GM11168 (cell line): ENCODE measurements around the gene CMSS1.

Source experiments
- in situ Hi-C: fragments of 300-500 bp; cut with MboI; formaldehyde crosslinking; loops from one replicate; pipeline ENCODE4 v1.12.0; 2022; ENCODE audit warnings: low sequenced_read_pairs; ENCODE audit not compliant: unreplicated experiment

The CMSS1 gene

DNA sequence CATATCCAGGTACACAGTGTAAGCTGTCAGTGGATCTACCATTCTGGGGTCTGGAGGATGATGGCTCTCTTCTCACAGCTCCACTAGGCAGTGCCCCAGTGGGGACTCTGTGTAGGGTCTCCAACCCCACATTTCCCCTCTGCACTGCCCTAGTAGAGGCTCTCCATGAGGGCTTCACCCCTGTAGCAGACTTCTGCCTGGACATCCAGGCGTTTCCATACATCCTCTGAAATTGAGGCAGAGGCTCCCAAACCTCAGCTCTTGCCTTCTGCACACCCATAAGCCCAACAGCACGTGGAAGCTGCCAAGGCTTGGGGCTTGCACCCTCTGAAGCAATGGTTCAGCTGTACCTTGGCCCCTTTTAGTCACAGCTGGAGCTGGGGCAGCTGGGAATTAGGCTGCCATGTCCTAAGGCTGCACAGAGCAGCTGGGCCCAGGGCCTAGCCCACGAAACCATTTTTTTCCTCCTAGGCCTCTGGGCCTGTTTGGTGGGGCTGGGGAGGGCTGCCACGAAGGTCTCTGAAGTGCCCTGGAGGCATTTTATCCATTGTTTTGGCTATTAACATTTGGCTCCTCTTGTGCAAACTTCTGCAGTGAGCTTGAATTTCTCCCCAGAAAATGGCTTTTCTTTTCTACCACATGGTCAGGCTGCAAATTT lies 362.2 kb downstream of the CMSS1 start:
- in situ Hi-C loops = no loop called here

GRCh38 chr3:100183608-100184125 lies 366.0 kb downstream of the CMSS1 start:
- in situ Hi-C loops = no loop called here

DNA sequence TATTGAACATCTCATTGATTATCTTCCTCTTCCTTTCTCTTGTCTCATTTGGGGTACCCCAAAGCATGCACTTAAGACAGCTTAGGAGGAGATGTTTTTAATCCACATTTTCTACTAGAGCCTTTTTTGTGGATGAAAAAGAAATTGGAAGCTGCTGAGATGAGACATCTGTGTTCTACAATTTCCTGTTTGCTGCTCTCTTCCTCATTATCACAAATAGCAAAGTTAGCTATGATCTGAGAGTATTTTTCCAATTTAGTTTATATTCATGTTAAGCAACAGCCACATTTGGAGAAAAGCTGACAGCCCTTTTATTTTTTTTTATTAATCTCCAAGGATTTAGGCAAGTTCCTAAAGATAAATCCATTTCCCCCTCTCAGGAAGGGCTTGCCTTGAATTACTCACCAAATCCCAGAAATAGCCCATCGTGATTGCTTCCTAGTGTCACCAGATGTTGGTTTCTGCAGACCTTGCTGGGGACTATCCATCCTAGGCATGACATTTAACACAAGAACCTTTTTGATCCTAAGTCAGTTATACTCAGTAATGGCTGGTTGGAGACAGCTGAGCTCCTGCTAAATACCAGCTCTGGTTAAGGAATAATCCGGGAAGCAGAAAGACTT lies 367.4 kb downstream of the CMSS1 start:
- in situ Hi-C loops = no loop called here

DNA sequence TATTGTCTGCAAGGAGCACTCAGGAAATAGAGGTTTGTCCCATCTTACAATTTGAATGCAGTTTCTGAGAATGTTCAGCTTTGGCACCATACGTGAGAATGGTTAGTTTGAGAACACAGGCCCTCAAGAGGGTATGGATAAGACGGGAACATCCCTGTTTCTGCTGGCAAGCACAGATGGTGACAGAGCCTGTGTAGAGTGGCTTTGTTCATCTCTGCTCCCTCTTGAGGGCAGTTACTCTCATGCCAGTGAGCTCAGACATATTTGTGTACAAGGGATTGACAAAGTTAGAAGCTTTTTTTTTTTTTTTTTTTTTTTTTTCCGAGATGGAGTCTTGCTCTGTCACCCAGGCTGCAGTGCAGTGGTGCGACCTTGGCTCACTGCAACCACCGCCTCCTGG lies 368.2 kb downstream of the CMSS1 start:
- in situ Hi-C loops = no loop called here

DNA sequence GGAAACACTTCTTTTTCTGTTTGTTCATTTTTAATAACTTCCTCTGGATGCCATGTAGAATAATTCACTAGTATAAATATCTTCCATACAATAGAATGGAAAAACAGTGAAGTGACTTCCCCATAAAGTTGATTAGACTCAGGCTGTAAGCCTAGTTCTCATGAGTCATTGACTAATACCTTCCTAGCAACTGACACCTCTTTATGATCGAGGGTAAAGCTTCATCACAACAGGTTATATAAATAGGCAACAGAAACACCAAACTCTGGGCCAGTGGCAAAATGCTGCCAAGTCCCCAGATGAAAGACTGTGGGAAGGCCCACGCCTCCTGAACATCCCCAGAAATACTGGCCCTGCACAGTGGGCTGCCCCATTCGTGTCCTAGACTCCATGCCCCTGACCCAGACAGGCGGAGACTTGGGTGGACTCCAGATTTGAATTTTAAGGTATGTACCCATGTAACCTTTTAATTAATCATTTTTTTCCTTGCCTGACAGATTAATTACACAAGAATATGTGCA lies 371.8 kb downstream of the CMSS1 start:
- in situ Hi-C loops = no loop called here

DNA sequence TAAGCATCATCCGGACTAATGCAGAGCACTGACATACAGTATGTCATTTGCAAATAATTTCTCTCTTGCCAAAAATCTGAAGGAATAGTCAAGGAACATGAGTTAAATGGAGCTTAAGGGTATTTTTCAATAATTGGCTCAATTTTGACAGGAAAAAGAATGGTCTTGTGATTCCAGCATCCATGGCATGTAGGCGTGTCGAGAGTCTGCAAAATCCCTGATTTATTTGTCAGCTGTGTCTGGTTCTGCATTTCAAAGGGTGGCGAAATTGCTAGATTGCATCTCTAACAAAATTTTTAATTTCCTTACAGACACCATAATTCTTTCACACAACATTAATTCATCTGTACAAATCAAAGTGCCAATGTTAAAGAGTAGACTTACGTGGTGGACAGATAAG lies 377.7 kb downstream of the CMSS1 start:
- in situ Hi-C loops = no loop called here

GRCh38 chr3:100197876-100198275 lies 380.2 kb downstream of the CMSS1 start:
- in situ Hi-C loops = no loop called here

DNA sequence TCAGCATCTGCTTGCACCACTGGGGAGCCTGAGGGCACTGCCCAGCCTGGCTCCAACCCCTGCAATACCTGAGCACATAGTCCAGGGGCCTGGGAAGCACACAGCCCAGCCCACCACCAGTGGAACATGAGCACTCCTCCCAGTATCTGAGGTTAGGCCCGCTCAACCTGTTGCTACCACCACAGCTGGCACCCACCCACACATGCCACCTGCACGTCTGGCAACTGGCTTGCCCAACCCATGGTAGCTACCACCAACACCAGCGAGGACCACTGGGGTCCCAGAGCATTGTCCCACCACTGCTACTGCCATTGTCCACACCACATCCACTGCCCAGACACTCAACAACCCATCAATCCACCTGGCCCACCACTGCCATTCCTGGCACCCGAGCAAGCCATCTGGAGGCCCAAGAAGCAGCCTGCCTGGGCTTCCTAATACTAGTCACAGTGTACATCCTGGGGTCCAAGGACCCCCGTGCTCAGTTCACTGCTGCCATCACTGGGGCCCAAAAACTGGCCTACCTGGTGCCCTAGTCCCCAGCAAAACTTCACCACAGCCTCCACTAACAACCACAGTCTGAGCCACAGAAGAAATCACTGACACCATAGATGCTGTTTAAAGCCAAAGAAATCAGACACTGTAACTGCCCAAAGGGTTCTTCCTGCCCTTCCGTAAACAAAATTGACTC lies 381.1 kb downstream of the CMSS1 start:
- in situ Hi-C loops = no loop called here

GRCh38 chr3:100205171-100205570 lies 387.5 kb downstream of the CMSS1 start:
- in situ Hi-C loops = no loop called here

- in situ Hi-C loops = no loop called here
These were observed 389.0 kb downstream of the CMSS1 start for GRCh38 chr3:100206687-100207086.

DNA sequence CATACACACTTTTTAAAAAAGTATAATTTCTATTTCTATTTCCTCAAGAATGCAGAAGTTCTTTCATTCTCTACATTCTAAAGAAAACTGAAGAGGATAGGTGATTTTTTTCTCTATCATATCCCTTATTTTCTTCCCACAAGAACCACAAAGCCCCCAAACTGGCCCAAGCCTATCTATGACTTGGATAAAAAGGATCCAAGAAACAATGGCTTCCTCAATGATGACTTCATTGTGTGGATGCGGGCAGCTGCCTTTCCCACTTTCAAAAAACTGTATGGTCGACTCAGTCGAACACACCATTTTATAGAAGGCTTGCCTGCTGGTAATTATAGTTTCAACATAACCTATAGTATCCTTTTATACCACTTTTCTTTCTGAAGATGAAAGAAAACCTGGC lies 390.2 kb downstream of the CMSS1 start:
- in situ Hi-C loops = no loop called here

DNA sequence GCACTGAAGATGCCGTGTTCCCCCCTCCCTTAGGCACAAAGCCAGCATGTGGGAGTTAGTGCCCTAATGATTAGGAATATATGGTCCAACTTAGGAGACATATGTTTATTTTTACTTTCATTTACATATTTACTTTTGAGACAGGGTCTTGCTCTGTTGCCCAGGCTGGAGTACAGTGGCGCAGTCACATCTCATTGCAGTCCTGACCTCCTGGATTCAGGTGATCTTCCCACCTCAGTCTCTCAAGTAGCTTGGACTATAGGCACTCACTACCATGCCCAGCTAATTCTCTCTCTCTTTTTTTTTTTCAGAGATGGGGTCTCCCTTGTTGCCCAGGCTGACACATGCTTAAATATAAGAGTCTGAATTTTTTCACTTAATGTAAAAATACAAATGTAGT lies 391.5 kb downstream of the CMSS1 start:
- in situ Hi-C loops = no loop called here

DNA sequence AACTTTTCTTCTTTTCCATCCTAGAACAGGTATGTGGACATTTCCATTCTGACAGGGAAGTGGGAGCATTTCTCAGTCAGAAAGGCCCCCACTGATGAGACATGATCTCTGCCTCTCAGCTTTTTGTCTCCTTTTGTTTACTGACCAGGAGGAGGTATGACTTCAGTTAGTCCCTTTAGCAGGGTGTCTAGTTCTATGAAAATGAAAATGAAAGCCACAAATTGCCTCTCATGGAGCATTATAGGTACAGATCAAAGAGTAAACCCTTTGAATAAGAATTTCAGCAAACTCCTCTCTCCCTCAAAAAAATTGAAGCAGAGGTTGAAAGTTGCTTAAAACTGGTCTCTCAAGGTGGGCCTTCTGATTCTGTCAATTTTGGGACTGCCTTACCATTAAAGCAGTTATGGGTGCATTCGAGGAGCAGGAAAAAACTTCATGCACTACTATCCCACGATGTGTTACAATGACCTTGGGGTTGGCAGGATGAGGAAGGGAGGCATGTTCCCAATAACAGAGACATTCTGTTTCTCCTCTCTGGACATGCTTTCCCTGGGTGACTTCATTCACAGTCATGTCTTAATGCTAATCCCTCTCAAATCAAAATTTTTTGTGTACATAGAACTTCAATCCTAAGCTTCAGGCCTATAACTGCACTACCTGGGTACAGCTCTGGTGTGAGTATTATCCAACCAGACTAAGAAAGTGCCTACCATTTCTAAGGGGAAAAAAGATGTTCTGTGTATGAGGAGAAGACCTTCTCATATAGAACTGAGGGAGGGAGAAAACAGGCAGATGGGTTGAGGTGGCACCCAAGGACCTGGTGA lies 392.5 kb downstream of the CMSS1 start:
- in situ Hi-C loops = no loop called here

GRCh38 chr3:100210772-100211135 lies 393.1 kb downstream of the CMSS1 start:
- in situ Hi-C loops = no loop called here

DNA sequence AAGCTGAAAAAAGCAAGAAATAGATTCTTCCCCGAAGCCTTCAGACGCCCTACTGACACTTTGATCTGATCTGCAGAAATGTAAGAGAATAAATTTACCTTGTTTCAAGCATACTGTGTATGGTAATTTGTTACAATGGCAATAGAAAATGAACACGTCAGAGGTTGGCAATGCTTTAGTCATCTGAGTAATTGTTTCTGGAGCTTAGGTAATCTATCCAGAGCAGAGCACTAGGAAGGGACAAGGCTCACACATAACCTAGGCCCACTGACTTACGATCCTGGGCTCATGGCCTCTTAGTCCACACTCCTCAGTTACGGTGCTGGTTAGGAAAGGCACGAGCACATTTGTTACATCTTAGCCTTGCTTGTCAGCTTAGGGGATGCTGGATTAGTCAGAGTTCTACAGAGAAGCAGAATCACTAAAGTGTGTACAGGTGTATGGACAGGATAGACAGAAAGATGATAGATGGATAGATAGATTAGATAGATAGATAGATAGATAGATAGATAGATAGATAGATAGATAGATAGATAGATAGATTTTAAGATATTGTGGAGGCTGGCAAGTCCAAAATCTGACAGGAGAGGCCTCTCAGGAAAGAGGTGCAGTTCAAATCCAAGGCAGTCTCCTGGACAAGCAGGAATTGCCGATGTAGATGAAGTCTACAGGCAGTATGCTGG lies 396.4 kb downstream of the CMSS1 start:
- in situ Hi-C loops = no loop called here

- in situ Hi-C loops = no loop called here
These were observed 396.9 kb downstream of the CMSS1 start for GRCh38 chr3:100214574-100214964.

DNA sequence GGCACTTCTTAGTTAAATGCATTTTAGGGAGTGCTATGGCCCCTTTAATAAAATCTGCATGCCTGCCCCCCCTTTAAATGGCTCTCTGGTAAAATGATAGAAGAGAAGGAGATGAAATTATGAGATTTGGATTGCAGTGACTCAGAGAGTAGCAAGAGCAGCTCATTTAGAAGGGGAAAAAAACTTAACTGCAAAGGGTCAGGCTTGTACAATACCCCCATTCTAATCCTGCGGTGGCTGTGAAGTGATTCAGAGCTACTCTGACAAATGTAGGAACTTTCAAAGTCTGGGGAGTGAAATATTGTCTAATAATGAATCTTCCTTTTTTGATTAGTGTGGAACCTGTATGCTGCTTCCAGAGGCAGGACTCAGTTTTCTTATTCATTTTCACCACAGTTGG lies 399.1 kb downstream of the CMSS1 start:
- in situ Hi-C loops = no loop called here

DNA sequence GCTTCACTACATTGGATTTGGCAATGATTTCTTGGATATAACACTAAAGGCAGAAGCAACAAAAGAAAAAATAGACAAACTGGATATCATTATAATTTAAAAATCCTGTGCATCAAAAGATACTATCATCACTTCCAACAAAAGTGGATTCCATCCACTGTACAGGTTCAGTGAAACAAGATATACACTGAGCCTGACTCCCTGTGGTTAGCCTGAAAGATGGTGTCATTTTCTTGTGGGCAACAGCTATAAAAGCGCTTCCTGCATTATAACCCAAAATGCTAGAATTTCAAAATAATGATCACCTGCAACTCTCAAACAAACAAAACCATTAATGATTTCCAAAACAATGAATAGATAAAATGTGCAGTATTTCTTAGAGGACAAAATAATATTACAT lies 403.5 kb downstream of the CMSS1 start:
- in situ Hi-C loops = no loop called here

GRCh38 chr3:100225193-100225592 lies 407.5 kb downstream of the CMSS1 start:
- in situ Hi-C loops = no loop called here

- in situ Hi-C loops = no loop called here
These were observed 408.2 kb downstream of the CMSS1 start for GRCh38 chr3:100225883-100226282.
